ENCODE results near the gene PAPSS1.

- no peak for TF ChIP-seq CTCF (IDR thresholded peaks at IDR 0.05)
- TF ChIP-seq POLR2A (IDR thresholded peaks at IDR 0.05), result no peak
- TF ChIP-seq POLR2AphosphoS5 (IDR thresholded peaks at IDR 0.05), result no peak
- no peak for TF ChIP-seq EP300 (IDR thresholded peaks at IDR 0.05)
These were observed 7.8 kb downstream of the PAPSS1 start for GRCh38 chr4:107712236-107712635.
